HG02938 (cell line): ENCODE measurements around the gene LRRC10B.

Experiments
- ATAC-seq: cut with Tn5 transposase; IDR thresholded peaks from one replicate; pipeline ENCODE4 v1.9.1; 2021; ENCODE audit warnings: mild to moderate bottlenecking, moderate library complexity; ENCODE audit not compliant: unreplicated experiment

The LRRC10B gene

GRCh38 chr11:61507012-61507768, 1.4 kb upstream of the LRRC10B start:
- ATAC-seq = no peak

GRCh38 chr11:61509043-61510029, 787 bp downstream of the LRRC10B start:
- ATAC-seq = no peak

GRCh38 chr11:61510166-61510919, 1.8 kb downstream of the LRRC10B start:
- ATAC-seq = no peak

- ATAC-seq = no peak
Observed at GRCh38 chr11:61510974-61511373, 2.4 kb downstream of the LRRC10B start.

- ATAC-seq = no peak
Observed at GRCh38 chr11:61511383-61511782, 2.8 kb downstream of the LRRC10B start.

GRCh38 chr11:61512435-61512834, 3.9 kb downstream of the LRRC10B start:
- ATAC-seq = no peak

GRCh38 chr11:61513143-61513765, 4.7 kb downstream of the LRRC10B start:
- no peak for ATAC-seq

- ATAC-seq = no peak
Observed at GRCh38 chr11:61514050-61514917, 5.7 kb downstream of the LRRC10B start.

GRCh38 chr11:61515686-61516085, 7.1 kb downstream of the LRRC10B start:
- no peak for ATAC-seq

- ATAC-seq = no peak
Observed at GRCh38 chr11:61516191-61516590, 7.6 kb downstream of the LRRC10B start.

- ATAC-seq = no peak
Observed at GRCh38 chr11:61516675-61517572, 8.4 kb downstream of the LRRC10B start.

- no peak for ATAC-seq
Observed at GRCh38 chr11:61518032-61518795, 9.7 kb downstream of the LRRC10B start.

- ATAC-seq = no peak
Observed at GRCh38 chr11:61522881-61523280, 14.3 kb downstream of the LRRC10B start.

- ATAC-seq = no peak
Observed at GRCh38 chr11:61524446-61524845, 15.9 kb downstream of the LRRC10B start.

- ATAC-seq = no peak
Observed at GRCh38 chr11:61524963-61525587, 16.5 kb downstream of the LRRC10B start.

GRCh38 chr11:61526229-61526628, 17.7 kb downstream of the LRRC10B start:
- no peak for ATAC-seq

- ATAC-seq = no peak
Observed at GRCh38 chr11:61526956-61527731, 18.6 kb downstream of the LRRC10B start.
